NCI-H1105 treated with DMSO at 0.1 percent for 48 hours (cell line): ENCODE data around the gene ZNF692.
A peak's percentile ranks its signal among the peaks of the same experiment; 100 is the strongest.
"Not testable (repeated sequence)": the region's sequence is repeated elsewhere in the genome, so short reads cannot be mapped to it uniquely, and the experiment has no call there.

Experiments
- DNase-seq: peaks from one replicate; lab custom pipeline; 2025; lab: John Stamatoyannopoulos, UW

ZNF692 gene

GRCh38 chr1:248858891-248859889 is at the start of gene ZNF692:
ZNF692 (minus strand) TSS chr1:248859085; CDS start chr1:248858309, 776 bp downstream.
- DNase-seq, result peak; percentile 83

GRCh38 chr1:248906753-248907661 is 48.1 kb upstream of the ZNF692 start:
- no peak for DNase-seq

GRCh38 chr1:248906009-248906752 is 47.3 kb upstream of the ZNF692 start, which contains the start of gene PGBD2:
PGBD2 (plus strand) TSS chr1:248906235; CDS start chr1:248913863, 7,628 bp downstream.
- DNase-seq, result peak; percentile 80

- no peak for DNase-seq
Measured at GRCh38 chr1:248905662-248906008, 46.8 kb upstream of the ZNF692 start.

- DNase-seq, result no peak
Measured at GRCh38 chr1:248904437-248905216, 45.7 kb upstream of the ZNF692 start.

GRCh38 chr1:248901578-248901977 is 42.7 kb upstream of the ZNF692 start:
- no peak for DNase-seq

GRCh38 chr1:248900637-248901036 is 41.8 kb upstream of the ZNF692 start:
- DNase-seq, result no peak

GRCh38 chr1:248897412-248898337 is 38.8 kb upstream of the ZNF692 start:
- no peak for DNase-seq

GRCh38 chr1:248894837-248895236 is 36.0 kb upstream of the ZNF692 start:
- no peak for DNase-seq

- no peak for DNase-seq
Measured at GRCh38 chr1:248892590-248892989, 33.7 kb upstream of the ZNF692 start.

- DNase-seq, result no peak
Measured at GRCh38 chr1:248891758-248892157, 32.9 kb upstream of the ZNF692 start.

- DNase-seq, result no peak
Measured at GRCh38 chr1:248890549-248891498, 31.9 kb upstream of the ZNF692 start.

- not testable (repeated sequence) for DNase-seq
Measured at GRCh38 chr1:248889914-248890243, 31.0 kb upstream of the ZNF692 start.

GRCh38 chr1:248886237-248886895 is 27.5 kb upstream of the ZNF692 start:
- DNase-seq, result no peak

- DNase-seq, result no peak
Measured at GRCh38 chr1:248885646-248886045, 26.8 kb upstream of the ZNF692 start.

- DNase-seq, result no peak
Measured at GRCh38 chr1:248884632-248885295, 25.9 kb upstream of the ZNF692 start.

GRCh38 chr1:248882427-248882826 is 23.5 kb upstream of the ZNF692 start:
- DNase-seq, result not testable (repeated sequence)

- no peak for DNase-seq
Measured at GRCh38 chr1:248881261-248881660, 22.4 kb upstream of the ZNF692 start.
